SK-N-SH treated with all-trans-retinoic acid at 6 μM for 48 hours (cell line): ENCODE results near the gene GRM4.
A peak's percentile ranks its signal among the peaks of the same experiment; 100 is the strongest.
"Not testable (repeated sequence)": the region's sequence is repeated elsewhere in the genome, so short reads cannot be mapped to it uniquely, and the experiment has no call there.

Source experiments
- ATAC-seq: fragments of 200-7000 bp; cut with Tn5 transposase; 3 replicates; pipeline ENCODE4 v1.9.1; 2020; ENCODE audit warnings: mild to moderate bottlenecking, moderate library complexity
- ARNTL ChIP-seq: fragments of 450-650 bp; formaldehyde crosslinking; IDR thresholded peaks from 2 replicates; pipeline ENCODE4 v1.5.0; 2020; ENCODE audit warnings: low read depth, mild to moderate bottlenecking, moderate library complexity, borderline replicate concordance
- BACH2 ChIP-seq: fragments of 250-450 bp; sonication (Bioruptor Pico); IDR thresholded peaks from 2 replicates; pipeline ENCODE4 v1.9.0; 2021; ENCODE audit warnings: mild to moderate bottlenecking, borderline replicate concordance
- CREB5 ChIP-seq: fragments of 250-450 bp; sonication (Bioruptor Pico); IDR thresholded peaks from 2 replicates; pipeline ENCODE4 v1.5.1; 2020; ENCODE audit warnings: low read depth, mild to moderate bottlenecking, moderate library complexity
- CSDC2 ChIP-seq: fragments of 250-450 bp; sonication (Bioruptor Pico); IDR thresholded peaks from 2 replicates; pipeline ENCODE4 v1.5.0; 2020; ENCODE audit warnings: mild to moderate bottlenecking, moderate library complexity
- ESRRG ChIP-seq: fragments of 250-450 bp; sonication (Bioruptor Pico); IDR thresholded peaks from 2 replicates; pipeline ENCODE4 v1.6.1; 2021; ENCODE audit warnings: mild to moderate bottlenecking
- GLIS3 ChIP-seq: fragments of 250-450 bp; sonication (Bioruptor Pico); IDR thresholded peaks from 2 replicates; pipeline ENCODE4 v1.5.0; 2020; ENCODE audit warnings: mild to moderate bottlenecking, moderate library complexity
- ISL1 ChIP-seq: fragments of 250-450 bp; sonication (Bioruptor Pico); IDR thresholded peaks from 2 replicates; pipeline ENCODE4 v2.1.2; 2022; ENCODE audit warnings: mild to moderate bottlenecking, moderate library complexity
- OSR1 ChIP-seq: fragments of 250-450 bp; sonication (Bioruptor Pico); IDR thresholded peaks from 2 replicates; pipeline ENCODE4 v1.8.0; 2022; ENCODE audit warnings: moderate library complexity, mild to moderate bottlenecking, inconsistent platforms
- PATZ1 ChIP-seq: fragments of 250-450 bp; sonication (Bioruptor Pico); IDR thresholded peaks from 2 replicates; pipeline ENCODE4 v1.8.0; 2020; ENCODE audit warnings: mild to moderate bottlenecking, moderate library complexity, borderline replicate concordance
- POU6F1 ChIP-seq: fragments of 250-450 bp; sonication (Bioruptor Pico); IDR thresholded peaks from 2 replicates; pipeline ENCODE4 v1.8.0; 2021; ENCODE audit warnings: low read depth, mild to moderate bottlenecking, moderate library complexity, borderline replicate concordance
- PPARA ChIP-seq: fragments of 250-450 bp; sonication (Bioruptor Pico); IDR thresholded peaks from 2 replicates; pipeline ENCODE4 v1.5.0; 2020; ENCODE audit warnings: mild to moderate bottlenecking, borderline replicate concordance
- RARB ChIP-seq: fragments of 250-450 bp; sonication (Bioruptor Pico); IDR thresholded peaks from 2 replicates; pipeline ENCODE4 v1.8.0; 2021; ENCODE audit warnings: mild to moderate bottlenecking, moderate library complexity
- SNAI2 ChIP-seq: fragments of 250-450 bp; sonication (Bioruptor Pico); IDR thresholded peaks from 2 replicates; pipeline ENCODE4 v1.5.0; 2020; ENCODE audit warnings: mild to moderate bottlenecking, moderate library complexity
- TCF4 ChIP-seq: fragments of 250-450 bp; sonication (Bioruptor Pico); IDR thresholded peaks from 2 replicates; pipeline ENCODE4 v1.8.0; 2021; ENCODE audit warnings: mild to moderate bottlenecking, moderate library complexity, borderline replicate concordance
- TOX ChIP-seq: fragments of 250-450 bp; sonication (Bioruptor Pico); IDR thresholded peaks from 2 replicates; pipeline ENCODE4 v1.8.0; 2021; ENCODE audit warnings: mild to moderate bottlenecking, moderate library complexity, borderline replicate concordance
- ZC3H10 ChIP-seq: fragments of 250-450 bp; sonication (Bioruptor Pico); IDR thresholded peaks from 2 replicates; pipeline ENCODE4 v1.5.1; 2021; ENCODE audit warnings: mild to moderate bottlenecking, moderate library complexity
- ZFP3 ChIP-seq: fragments of 250-450 bp; sonication (Bioruptor Pico); IDR thresholded peaks from 2 replicates; pipeline ENCODE4 v1.5.0; 2020; ENCODE audit warnings: mild to moderate bottlenecking, moderate library complexity
- ZFP30 ChIP-seq: fragments of 450-650 bp; formaldehyde crosslinking; IDR thresholded peaks from 2 replicates; pipeline ENCODE4 v1.5.0; 2022; ENCODE audit warnings: mild to moderate bottlenecking, moderate library complexity
- ZNF70 ChIP-seq: fragments of 450-650 bp; formaldehyde crosslinking; IDR thresholded peaks from 2 replicates; pipeline ENCODE4 v1.5.0; 2020; ENCODE audit warnings: mild to moderate bottlenecking, moderate library complexity
- ZNF8 ChIP-seq: fragments of 450-650 bp; formaldehyde crosslinking; IDR thresholded peaks from 2 replicates; pipeline ENCODE4 v1.5.0; 2020; ENCODE audit warnings: mild to moderate bottlenecking, moderate library complexity
- TF ChIP-seq, protein P1 (sequence below): fragments of 250-450 bp; sonication (Bioruptor Pico); IDR thresholded peaks from 2 replicates; pipeline ENCODE4 v1.5.1; 2021; ENCODE audit warnings: mild to moderate bottlenecking, moderate library complexity

The GRM4 gene

DNA sequence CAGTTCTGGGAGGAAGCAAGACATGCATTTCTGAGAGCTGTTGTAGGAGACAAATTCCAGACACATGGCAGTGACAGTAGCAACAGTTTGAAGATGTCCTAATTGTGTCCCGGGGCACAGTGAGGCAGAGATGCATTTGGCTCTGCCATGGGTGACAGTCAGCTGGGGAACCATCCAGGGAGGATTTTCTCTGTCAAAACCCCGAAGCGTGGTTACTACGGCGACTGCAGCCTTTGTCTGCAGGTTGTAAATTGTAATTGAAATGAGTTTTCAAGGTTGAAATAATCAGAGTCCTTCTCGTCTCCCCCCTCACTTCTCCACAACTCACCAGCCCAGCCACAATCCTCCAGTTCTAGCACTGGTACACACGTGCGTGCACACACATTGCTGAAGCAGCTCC lies 100.1 kb downstream of the GRM4 start:
- no peak for TF ChIP-seq ZNF70 (CRISPR knock-in tag)
- TF ChIP-seq GLIS3: no peak
- TF ChIP-seq ISL1 (CRISPR knock-in tag): no peak
- TF ChIP-seq TCF4 (CRISPR knock-in tag): peak; percentile 60; the same call in 1 of the 2 replicates
- peak; percentile 45 for ATAC-seq

GRCh38 chr6:34044945-34045595 lies 100.8 kb downstream of the GRM4 start:
- TF ChIP-seq ZC3H10 (CRISPR knock-in tag) (no peak), ZFP3 (CRISPR knock-in tag) (no peak), ESRRG (CRISPR knock-in tag) (no peak), ARNTL (CRISPR knock-in tag) (no peak), BACH2 (CRISPR knock-in tag) (no peak), ZNF8 (CRISPR knock-in tag) (no peak), ZNF70 (CRISPR knock-in tag) (no peak)
- no peak; the same call in 2 of the 3 replicates for ATAC-seq

DNA sequence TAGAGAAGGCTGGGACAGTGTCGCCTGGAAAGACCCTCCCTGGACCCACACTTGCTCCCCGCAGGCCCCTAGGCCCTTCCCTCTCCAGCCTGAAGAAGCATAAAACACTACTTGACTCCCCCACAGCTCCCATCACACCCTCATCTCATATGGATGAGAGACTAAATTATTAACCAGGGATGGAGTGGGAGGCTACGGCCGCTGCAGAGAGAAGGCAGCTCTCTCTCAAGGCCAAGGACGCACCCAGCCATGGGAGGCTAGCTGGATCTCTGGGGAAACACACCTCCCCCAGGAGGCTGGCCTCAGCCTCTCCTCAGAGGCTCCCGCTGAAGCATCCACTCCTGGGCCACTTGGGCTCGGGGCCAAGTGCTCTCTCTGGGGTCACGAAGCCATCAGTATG lies 102.5 kb downstream of the GRM4 start:
- TF ChIP-seq ZFP3 (CRISPR knock-in tag) (no peak), ESRRG (CRISPR knock-in tag) (no peak), ZNF70 (CRISPR knock-in tag) (no peak), TOX (CRISPR knock-in tag) (no peak), RARB (CRISPR knock-in tag) (no peak), GLIS3 (no peak), PATZ1 (CRISPR knock-in tag) (no peak), PPARA (CRISPR knock-in tag) (no peak), ZNF8 (CRISPR knock-in tag) (no peak), POU6F1 (CRISPR knock-in tag) (no peak), ZFP30 (CRISPR knock-in tag) (no peak), BACH2 (CRISPR knock-in tag) (no peak)
- no peak for ATAC-seq

- not testable (repeated sequence) for ATAC-seq
Observed at GRCh38 chr6:34041998-34042397, 103.9 kb downstream of the GRM4 start.

GRCh38 chr6:34041385-34041784 lies 104.5 kb downstream of the GRM4 start:
- ATAC-seq: no peak

GRCh38 chr6:34039943-34040342 lies 105.9 kb downstream of the GRM4 start:
- no peak for ATAC-seq
- TF ChIP-seq ZNF70 (CRISPR knock-in tag) (no peak), SNAI2 (CRISPR knock-in tag) (no peak), ARNTL (CRISPR knock-in tag) (no peak), CREB5 (CRISPR knock-in tag) (no peak)
- TF ChIP-seq, protein P1, sequence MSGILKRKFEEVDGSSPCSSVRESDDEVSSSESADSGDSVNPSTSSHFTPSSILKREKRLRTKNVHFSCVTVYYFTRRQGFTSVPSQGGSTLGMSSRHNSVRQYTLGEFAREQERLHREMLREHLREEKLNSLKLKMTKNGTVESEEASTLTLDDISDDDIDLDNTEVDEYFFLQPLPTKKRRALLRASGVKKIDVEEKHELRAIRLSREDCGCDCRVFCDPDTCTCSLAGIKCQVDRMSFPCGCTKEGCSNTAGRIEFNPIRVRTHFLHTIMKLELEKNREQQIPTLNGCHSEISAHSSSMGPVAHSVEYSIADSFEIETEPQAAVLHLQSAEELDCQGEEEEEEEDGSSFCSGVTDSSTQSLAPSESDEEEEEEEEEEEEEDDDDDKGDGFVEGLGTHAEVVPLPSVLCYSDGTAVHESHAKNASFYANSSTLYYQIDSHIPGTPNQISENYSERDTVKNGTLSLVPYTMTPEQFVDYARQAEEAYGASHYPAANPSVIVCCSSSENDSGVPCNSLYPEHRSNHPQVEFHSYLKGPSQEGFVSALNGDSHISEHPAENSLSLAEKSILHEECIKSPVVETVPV: no peak

More at GRCh38 chr6:34041385-34041784, 104.5 kb downstream of the GRM4 start:
- TF ChIP-seq SNAI2 (CRISPR knock-in tag): no peak
- no peak for TF ChIP-seq ZFP30 (CRISPR knock-in tag)
- TF ChIP-seq ZNF70 (CRISPR knock-in tag): no peak
- no peak for TF ChIP-seq CREB5 (CRISPR knock-in tag)
- no peak for TF ChIP-seq OSR1 (CRISPR knock-in tag)
- TF ChIP-seq TCF4 (CRISPR knock-in tag): no peak
- no peak for TF ChIP-seq CSDC2
- TF ChIP-seq ISL1 (CRISPR knock-in tag): no peak
